NB4 (cell line): ENCODE results near the gene SPINT2.

Experiments
- DNase-seq: peaks from one replicate; pipeline ENCODE4 v3.0.0; 2010; ENCODE audit warnings: low read depth
- H3K4me3 ChIP-seq: one replicate; pipeline ENCODE4 v1.5.1; 2011; ENCODE audit warnings: mild to moderate bottlenecking, low read depth, low read length, moderate library complexity
- CTCF ChIP-seq: IDR thresholded peaks from one replicate; pipeline ENCODE4 v1.5.1; 2012; ENCODE audit warnings: low read depth, low read length
- MAX ChIP-seq: IDR thresholded peaks from 2 replicates; pipeline ENCODE4 v1.6.1; 2011; ENCODE audit warnings: low read depth, low read length
- MYC ChIP-seq: IDR thresholded peaks from 2 replicates; pipeline ENCODE4 v1.6.1; 2011; ENCODE audit warnings: low read depth, low read length
- POLR2A ChIP-seq: IDR thresholded peaks from 2 replicates; pipeline ENCODE4 v1.6.1; 2011; ENCODE audit warnings: mild to moderate bottlenecking; ENCODE audit not compliant: insufficient read length; ENCODE audit errors: extremely low read depth

SPINT2 gene

DNA sequence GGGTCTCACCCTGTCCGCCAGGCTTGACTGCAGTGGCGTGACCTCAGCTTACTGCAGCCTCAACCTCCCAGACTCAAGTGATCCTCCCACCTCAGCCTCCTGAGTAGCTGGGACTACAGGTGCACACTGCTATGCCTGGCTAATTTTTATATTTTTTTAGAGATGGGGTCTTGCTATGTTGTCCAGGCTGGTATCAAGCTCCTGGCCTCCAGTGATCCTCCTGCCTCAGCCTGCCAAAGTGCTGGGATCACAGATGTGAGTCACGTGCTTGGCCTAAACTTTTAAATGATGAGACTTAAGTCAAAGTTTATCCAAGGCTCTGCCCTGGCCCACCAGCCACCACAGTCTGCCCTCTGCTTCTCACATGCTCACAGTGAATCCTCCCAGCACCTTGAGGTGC lies 41.9 kb downstream of the SPINT2 start:
- TF ChIP-seq CTCF (no peak), MAX (no peak), POLR2A (no peak), MYC (no peak)
- H3K4me3 ChIP-seq: no peak overlapping the region
- DNase-seq: no peak

DNA sequence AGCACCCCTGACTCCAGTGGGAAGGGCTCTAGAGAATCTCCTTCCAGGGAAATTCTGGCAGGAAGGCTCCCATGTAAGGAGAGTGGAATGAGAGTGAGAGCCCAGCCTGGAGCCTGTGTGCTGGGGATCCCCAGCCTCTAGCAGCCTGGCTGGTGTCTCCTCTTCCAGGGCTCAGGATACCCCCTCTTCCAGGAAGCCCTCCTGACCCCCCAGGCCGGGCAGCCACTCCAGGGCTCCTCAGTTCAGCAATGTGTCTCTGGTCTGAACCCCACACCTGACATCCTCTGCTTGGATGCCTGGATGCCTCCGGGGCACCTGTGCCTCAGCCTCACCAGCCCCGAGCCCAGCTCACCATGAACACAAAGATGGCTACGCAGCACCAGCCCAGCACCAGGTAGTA lies 42.7 kb downstream of the SPINT2 start:
- TF ChIP-seq CTCF: no peak

DNA sequence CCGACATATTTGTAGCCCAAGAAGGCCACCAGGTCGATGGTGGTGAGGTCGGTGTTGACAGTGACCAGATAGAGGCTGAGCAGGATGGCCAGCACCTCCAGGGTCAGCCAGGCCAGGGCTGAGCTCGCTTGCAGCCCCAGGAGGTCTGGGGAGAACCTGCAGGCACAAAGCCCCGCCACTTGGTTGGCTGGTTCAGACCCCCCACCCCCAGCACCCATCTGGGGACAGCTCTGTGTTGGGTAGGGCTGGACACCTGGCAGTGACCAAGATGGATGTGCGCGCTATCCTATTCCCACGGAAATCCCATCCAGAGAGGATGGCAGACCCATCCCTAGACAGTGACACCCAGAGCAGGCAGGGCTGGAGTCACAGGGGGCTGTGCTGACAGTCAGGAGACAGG lies 43.2 kb downstream of the SPINT2 start:
- H3K4me3 ChIP-seq: no peak overlapping the region
- TF ChIP-seq POLR2A (no peak), CTCF (no peak), MYC (no peak)
- no peak for DNase-seq

More for the DNA sequence above, 42.7 kb downstream of the SPINT2 start:
- no peak for DNase-seq
- H3K4me3 ChIP-seq: no peak overlapping the region

- no peak for DNase-seq
- no peak overlapping the region for H3K4me3 ChIP-seq
- TF ChIP-seq MYC (no peak), CTCF (no peak), MAX (no peak), POLR2A (no peak)
Measured at GRCh38 chr19:38308006-38308766, 43.8 kb downstream of the SPINT2 start.

DNA sequence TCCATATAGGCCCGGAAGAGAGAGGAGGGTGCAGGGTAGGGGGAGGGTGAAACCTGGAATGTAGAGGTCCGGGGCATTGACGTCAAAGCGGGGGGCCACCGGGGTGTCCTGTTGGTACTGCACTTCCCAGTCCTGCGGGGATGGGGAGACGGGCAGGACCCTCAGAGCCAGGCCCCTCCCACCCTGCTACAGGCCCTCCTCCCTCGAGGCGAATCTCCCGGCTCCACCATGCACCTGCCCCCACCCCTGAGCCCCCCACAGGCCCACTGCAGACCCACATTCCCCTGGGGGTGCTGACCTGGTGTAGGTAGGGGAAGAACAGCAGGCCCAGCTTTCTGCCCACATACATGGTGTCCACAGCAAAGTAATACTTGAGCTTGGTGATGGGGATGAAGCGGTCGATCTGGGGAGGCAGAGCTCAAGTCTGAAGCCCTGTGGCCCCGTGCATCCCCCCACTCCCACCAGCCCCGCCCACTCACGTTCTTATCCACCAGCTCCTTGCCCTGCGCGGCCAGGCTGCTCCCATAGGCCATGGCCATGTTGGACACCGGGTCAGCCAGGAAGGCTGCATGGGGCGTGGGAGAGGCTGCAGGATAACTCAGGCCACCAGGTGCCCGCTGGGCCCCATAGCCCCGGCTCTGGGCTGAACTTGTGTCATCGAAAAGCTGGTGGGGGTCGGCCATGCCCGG lies 44.7 kb downstream of the SPINT2 start:
- TF ChIP-seq MAX: no peak
- no peak for TF ChIP-seq MYC
- no peak for TF ChIP-seq POLR2A
- no peak for TF ChIP-seq CTCF
- H3K4me3 ChIP-seq: no peak overlapping the region
- DNase-seq: no peak
